Measurements from ENCODE around the gene HOXA10. TPM values are rescaled to one million over a fixed set of nuclear protein-coding genes. Genes with fewer than 3 reads are reported as not detected.

Gene HOXA10
- total and polyA plus RNA-seq, 4 donors, result 1.5 to 11.2 (median 3.5) TPM

GRCh38 chr7:27154901-27155815 is 19.0 kb downstream of the HOXA10 start:
- intact Hi-C loops (cut with DNase I), result loop anchor here (5.0 to 10.0 kb wide), 3 partner anchors 788 to 1298 kb away; partner anchors contain the start of genes CBX3 (in 1 of the 2) and HNRNPA2B1 (in 1 of the 2)
- no peak overlapping the region for H3K27ac ChIP-seq (ENCODE audit: low read depth in 1 of 2, low read length in 2 of 2)
- H3K27me3 ChIP-seq (ENCODE audit: control insufficient read depth in 1 of 2, insufficient read depth in 2 of 2, low read length in 1 of 2), result no peaks in the 10 kb centered on the region

DNA sequence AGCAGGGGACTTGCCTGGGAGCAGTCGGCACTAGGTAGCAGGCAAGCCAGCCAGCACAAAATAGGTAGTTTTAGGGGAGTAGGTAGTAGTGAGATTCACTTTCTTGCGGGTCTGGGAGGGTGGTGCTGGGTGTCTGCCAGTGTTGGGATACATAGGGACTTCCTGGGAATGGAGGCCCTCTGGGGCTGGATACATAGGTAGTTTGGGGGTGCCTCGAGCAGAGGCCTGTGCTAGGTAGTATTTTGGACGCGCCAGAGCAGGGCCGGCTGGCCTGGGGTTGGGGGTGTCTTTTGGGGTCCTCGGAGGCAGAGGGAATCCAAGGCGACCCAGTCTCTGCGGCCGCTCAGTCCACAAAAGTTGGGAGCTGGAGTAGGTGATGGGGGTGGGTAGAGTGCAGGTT is 19.8 kb downstream of the HOXA10 start:
- ATAC-seq (ENCODE audit: low FRiP score) (no peak), DNase-seq (no peak)
- H3K27me3 ChIP-seq (ENCODE audit: control insufficient read depth in 1 of 2, insufficient read depth in 2 of 2, low read length in 1 of 2), result no peaks in the 10 kb centered on the region
- 67 to 89% methylated on average over 10 of the region's 10 CpGs for WGBS, 2 donors
- H3K36me3 ChIP-seq (ENCODE audit: control insufficient read depth in 1 of 2, insufficient read depth in 2 of 2, low read length in 1 of 2), result no peaks in the 10 kb centered on the region
- intact Hi-C loops (cut with DNase I), result loop anchor here in 1 of 2 donors (5.0 to 10.0 kb wide), 2 partner anchors 950 to 1297 kb away; partner anchors contain the start of genes CBX3 and HNRNPA2B1
- H3K27ac ChIP-seq (ENCODE audit: low read depth in 1 of 2, low read length in 2 of 2), result no peak overlapping the region
- H3K4me1 ChIP-seq (ENCODE audit: control insufficient read depth in 1 of 2, insufficient read depth in 2 of 2, low read length in 2 of 2), result peaks cover 0 to 2% of the 10 kb centered on the region in 2 donors
- H3K4me3 ChIP-seq (ENCODE audit: low read length in 2 of 2), result no peak overlapping the region
- H3K9me3 ChIP-seq (ENCODE audit: control insufficient read depth, low read length), result no peaks in the 10 kb centered on the region

More at GRCh38 chr7:27154901-27155815, 19.0 kb downstream of the HOXA10 start:
- Histone ChIP-seq H3K36me3 (ENCODE audit: control insufficient read depth in 1 of 2, insufficient read depth in 2 of 2, low read length in 1 of 2) (no peaks in the 10 kb centered on the region), H3K9me3 (ENCODE audit: control insufficient read depth, low read length) (no peaks in the 10 kb centered on the region), H3K4me1 (ENCODE audit: control insufficient read depth in 1 of 2, insufficient read depth in 2 of 2, low read length in 2 of 2) (peaks cover 0 to 2% of the 10 kb centered on the region in 2 donors), H3K4me3 (ENCODE audit: low read length in 2 of 2) (no peak overlapping the region)
- 55 to 80% methylated on average over 48 of the region's 48 CpGs for WGBS, 2 donors
- ATAC-seq (ENCODE audit: low FRiP score) (no peak), DNase-seq (peak in 1 of 2 donors; percentile 84)

DNA sequence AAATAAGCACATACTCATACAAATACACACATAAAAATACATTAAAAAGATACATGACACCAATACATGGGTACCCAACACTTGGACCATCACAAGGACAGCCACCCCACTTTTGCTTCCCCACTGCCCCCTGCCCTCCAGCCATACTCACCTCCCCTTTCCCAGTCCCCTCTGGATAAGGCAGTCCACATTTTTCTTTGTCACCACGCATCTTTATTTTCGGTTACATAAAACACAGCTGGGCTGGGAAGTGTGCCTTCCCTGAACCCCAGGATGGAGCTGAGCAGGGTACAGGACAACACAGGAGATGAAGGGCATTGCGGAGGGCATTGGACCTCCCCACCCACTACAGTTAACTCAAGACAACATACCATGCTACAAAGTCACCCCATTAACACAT is 20.6 kb downstream of the HOXA10 start:
- Histone ChIP-seq H3K9me3 (ENCODE audit: control insufficient read depth, low read length) (no peaks in the 10 kb centered on the region), H3K27me3 (ENCODE audit: control insufficient read depth in 1 of 2, insufficient read depth in 2 of 2, low read length in 1 of 2) (no peaks in the 10 kb centered on the region), H3K27ac (ENCODE audit: low read depth in 1 of 2, low read length in 2 of 2) (no peak overlapping the region), H3K4me1 (ENCODE audit: control insufficient read depth in 1 of 2, insufficient read depth in 2 of 2, low read length in 2 of 2) (peaks cover 0 to 2% of the 10 kb centered on the region in 2 donors), H3K4me3 (ENCODE audit: low read length in 2 of 2) (no peak overlapping the region), H3K36me3 (ENCODE audit: control insufficient read depth in 1 of 2, insufficient read depth in 2 of 2, low read length in 1 of 2) (no peaks in the 10 kb centered on the region)
- WGBS, 2 donors, result 76 to 98% methylated on average over 3 of the region's 3 CpGs
- DNase-seq, result no peak
- ATAC-seq (ENCODE audit: low FRiP score), result no peak
- intact Hi-C loops (cut with DNase I), result loop anchor here in 1 of 2 donors (5.0 to 10.0 kb wide), 2 partner anchors 949 to 1296 kb away; partner anchors contain the start of genes CBX3 and HNRNPA2B1

DNA sequence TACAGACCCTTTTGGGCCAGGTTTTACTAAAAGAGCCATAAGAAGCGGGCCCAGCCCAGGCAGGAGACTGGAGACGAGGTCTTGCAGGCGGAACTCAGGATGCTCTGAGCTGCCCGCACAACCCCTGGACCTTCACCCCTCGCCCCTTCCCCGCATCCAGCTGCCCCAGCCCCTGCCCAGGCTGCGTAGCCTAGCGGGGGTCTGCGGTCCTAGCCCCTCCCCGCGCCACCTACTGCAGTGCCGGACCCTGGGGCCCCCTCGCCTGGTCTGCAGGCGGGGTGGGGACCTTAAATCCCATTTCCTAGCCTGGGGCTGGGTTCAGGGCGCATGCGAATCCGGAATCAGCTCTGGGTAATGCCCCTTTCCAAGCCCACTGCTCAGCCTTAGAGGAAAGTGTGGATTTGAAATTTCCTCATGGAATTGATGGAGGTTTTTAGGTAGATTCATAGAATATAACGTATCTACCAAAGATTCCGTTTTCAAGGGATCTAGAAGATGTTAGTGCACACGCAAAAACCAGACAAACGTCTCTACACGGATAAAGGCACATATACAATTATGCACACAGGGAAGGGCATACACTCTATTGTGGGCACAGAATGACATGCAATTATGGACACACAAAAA is 21.2 kb downstream of the HOXA10 start:
- DNase-seq (peak in 1 of 2 donors; percentile 77), ATAC-seq (ENCODE audit: low FRiP score) (no peak)
- 59 to 83% methylated on average over 22 of the region's 22 CpGs for whole genome bisulfite sequencing, 2 donors
- Histone ChIP-seq H3K4me3 (ENCODE audit: low read length in 2 of 2) (no peak overlapping the region), H3K9me3 (ENCODE audit: control insufficient read depth, low read length) (no peaks in the 10 kb centered on the region), H3K36me3 (ENCODE audit: control insufficient read depth in 1 of 2, insufficient read depth in 2 of 2, low read length in 1 of 2) (no peaks in the 10 kb centered on the region), H3K27me3 (ENCODE audit: control insufficient read depth in 1 of 2, insufficient read depth in 2 of 2, low read length in 1 of 2) (no peaks in the 10 kb centered on the region), H3K27ac (ENCODE audit: low read depth in 1 of 2, low read length in 2 of 2) (no peak overlapping the region), H3K4me1 (ENCODE audit: control insufficient read depth in 1 of 2, insufficient read depth in 2 of 2, low read length in 2 of 2) (peaks cover 0 to 2% of the 10 kb centered on the region in 2 donors)
- intact Hi-C loops (cut with DNase I), result loop anchor here in 1 of 2 donors (5.0 to 10.0 kb wide), 2 partner anchors 948 to 1296 kb away; partner anchors contain the start of genes CBX3 and HNRNPA2B1

- intact Hi-C loops (cut with DNase I), result loop anchor here in 1 of 2 donors (5.0 to 10.0 kb wide), 2 partner anchors 947 to 1295 kb away; partner anchors contain the start of genes CBX3 and HNRNPA2B1
- no peaks in the 10 kb centered on the region for H3K27me3 ChIP-seq (ENCODE audit: control insufficient read depth in 1 of 2, insufficient read depth in 2 of 2, low read length in 1 of 2)
- H3K4me3 ChIP-seq (ENCODE audit: low read length in 2 of 2), result peak within 1 kb of the TSS; percentile 4 to 23
- H3K9me3 ChIP-seq (ENCODE audit: control insufficient read depth, low read length), result no peaks in the 10 kb centered on the region
- WGBS, 2 donors, result 8 to 9% methylated on average over 48 to 53 of the region's 53 CpGs
- no peaks in the 10 kb centered on the region for H3K36me3 ChIP-seq (ENCODE audit: control insufficient read depth in 1 of 2, insufficient read depth in 2 of 2, low read length in 1 of 2)
- peak within 1 kb of the TSS; percentile 23 to 65 for H3K27ac ChIP-seq (ENCODE audit: low read depth in 1 of 2, low read length in 2 of 2)
- peak in 1 of 2 donors; percentile 88 for DNase-seq
- H3K4me1 ChIP-seq (ENCODE audit: control insufficient read depth in 1 of 2, insufficient read depth in 2 of 2, low read length in 2 of 2), result peaks cover 0 to 2% of the 10 kb centered on the region in 2 donors
- peak; percentile 58 for ATAC-seq (ENCODE audit: low FRiP score)
Measured at GRCh38 chr7:27151931-27152815, 21.9 kb downstream of the HOXA10 start, which contains the start of gene HOXA3. Gene HOXA3, minus strand, starts transcription at chr7:27152583. Its CDS starts 41,943 bp downstream, at chr7:27110640.

- WGBS, 2 donors, result 6 to 8% methylated on average over 27 of the region's 27 CpGs
- DNase-seq, result no peak
- no peaks in the 10 kb centered on the region for H3K9me3 ChIP-seq (ENCODE audit: control insufficient read depth, low read length)
- peak overlapping the region in 1 of 2 donors; percentile 65 for H3K27ac ChIP-seq (ENCODE audit: low read depth in 1 of 2, low read length in 2 of 2)
- peak overlapping the region; percentile 4 to 23 for H3K4me3 ChIP-seq (ENCODE audit: low read length in 2 of 2)
- H3K27me3 ChIP-seq (ENCODE audit: control insufficient read depth in 1 of 2, insufficient read depth in 2 of 2, low read length in 1 of 2), result no peaks in the 10 kb centered on the region
- intact Hi-C loops (cut with DNase I), result loop anchor here in 1 of 2 donors (5.0 to 10.0 kb wide), 2 partner anchors 947 to 1294 kb away; partner anchors contain the start of genes CBX3 and HNRNPA2B1
- H3K4me1 ChIP-seq (ENCODE audit: control insufficient read depth in 1 of 2, insufficient read depth in 2 of 2, low read length in 2 of 2), result peaks cover 0 to 2% of the 10 kb centered on the region in 2 donors
- ATAC-seq (ENCODE audit: low FRiP score), result no peak
- no peaks in the 10 kb centered on the region for H3K36me3 ChIP-seq (ENCODE audit: control insufficient read depth in 1 of 2, insufficient read depth in 2 of 2, low read length in 1 of 2)
Measured at GRCh38 chr7:27151341-27151930, 22.7 kb downstream of the HOXA10 start.

DNA sequence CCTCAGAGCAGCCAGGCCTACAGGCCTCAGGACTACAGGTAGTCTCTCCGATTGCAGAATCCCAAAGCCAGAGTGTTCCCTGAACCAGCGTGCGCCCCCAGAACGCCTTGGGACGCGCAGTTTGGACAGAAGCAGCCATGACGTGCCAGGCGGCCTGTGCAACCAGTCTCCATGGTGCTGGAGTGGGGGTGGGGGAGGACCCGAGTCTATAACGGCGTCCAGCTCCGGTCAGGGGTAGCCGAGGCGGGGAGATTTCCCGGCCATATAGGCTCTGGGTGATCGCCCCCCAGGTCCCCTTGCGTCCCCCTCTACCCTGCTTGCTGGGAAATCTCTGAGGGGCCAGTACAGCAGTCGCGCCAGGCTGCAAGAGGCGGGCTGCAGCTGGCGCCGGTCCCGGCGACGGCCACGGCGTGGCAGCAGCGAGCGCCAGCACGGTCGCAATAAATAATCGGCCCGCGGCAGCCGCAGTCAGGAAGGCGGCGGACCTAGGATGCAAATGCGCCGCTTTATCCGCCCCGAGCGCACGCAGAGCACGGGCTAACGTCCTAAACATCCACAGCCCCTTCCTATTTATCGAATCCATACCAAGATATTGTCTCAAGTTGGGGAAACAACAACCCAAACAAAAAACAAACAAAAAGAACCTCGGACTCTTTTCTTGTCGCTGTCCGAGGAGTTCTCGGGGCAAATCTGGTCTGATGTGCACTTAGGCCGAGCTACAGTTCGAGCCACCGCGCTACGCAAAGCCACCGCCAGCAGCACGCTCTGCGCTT is 23.4 kb downstream of the HOXA10 start:
- Histone ChIP-seq H3K36me3 (ENCODE audit: control insufficient read depth in 1 of 2, insufficient read depth in 2 of 2, low read length in 1 of 2) (no peaks in the 10 kb centered on the region), H3K27me3 (ENCODE audit: control insufficient read depth in 1 of 2, insufficient read depth in 2 of 2, low read length in 1 of 2) (no peaks in the 10 kb centered on the region), H3K4me1 (ENCODE audit: control insufficient read depth in 1 of 2, insufficient read depth in 2 of 2, low read length in 2 of 2) (peaks cover 0 to 2% of the 10 kb centered on the region in 2 donors), H3K4me3 (ENCODE audit: low read length in 2 of 2) (peak overlapping the region; percentile 7 to 33), H3K27ac (ENCODE audit: low read depth in 1 of 2, low read length in 2 of 2) (peak overlapping the region in 1 of 2 donors; percentile 65), H3K9me3 (ENCODE audit: control insufficient read depth, low read length) (no peaks in the 10 kb centered on the region)
- intact Hi-C loops (cut with DNase I), result loop anchor here in 1 of 2 donors (5.0 to 10.0 kb wide), 2 partner anchors 946 to 1293 kb away; partner anchors contain the start of genes CBX3 and HNRNPA2B1
- DNase-seq (peak; percentile 84 to 93), ATAC-seq (ENCODE audit: low FRiP score) (peak; percentile 81)
- WGBS, 2 donors, result 1 to 2% methylated on average over 58 of the region's 58 CpGs

Data from aorta (tissue), 5 donors.